ENCODE measurements around the gene TUBGCP2.

GRCh38 chr10:133239990-133240389 lies 68.7 kb downstream of the TUBGCP2 start:
- TF ChIP-seq NBN (conservative IDR thresholded peaks at IDR 0.05) (no peak), ZNF124 (CRISPR knock-in tag; IDR thresholded peaks at IDR 0.05) (no peak), MYC (CRISPR knock-in tag; IDR thresholded peaks at IDR 0.05; ENCODE audit: borderline replicate concordance) (no peak), SRF (IDR thresholded peaks at IDR 0.05; ENCODE audit: low read depth, low read length) (no peak), EP300 (IDR thresholded peaks at IDR 0.05; ENCODE audit: low read depth in 2 of 2, low read length in 2 of 2) (no peak), EP300 (CRISPR knock-in tag; IDR thresholded peaks at IDR 0.05; ENCODE audit: borderline replicate concordance) (no peak), ZNF589 (CRISPR knock-in tag; conservative IDR thresholded peaks at IDR 0.05) (no peak), PLRG1 (conservative IDR thresholded peaks at IDR 0.05) (no peak), CHD2 (IDR thresholded peaks at IDR 0.05; ENCODE audit: low read depth, low read length) (no peak), NFYB (CRISPR knock-in tag; IDR thresholded peaks at IDR 0.05) (no peak), GABPA (IDR thresholded peaks at IDR 0.05; ENCODE audit: low read depth, low read length) (no peak), GABPA (CRISPR knock-in tag; IDR thresholded peaks at IDR 0.05; ENCODE audit: low read depth) (no peak), ZNF644 (CRISPR knock-in tag; IDR thresholded peaks at IDR 0.05; ENCODE audit: low read depth) (no peak), ZNF639 (CRISPR knock-in tag; conservative IDR thresholded peaks at IDR 0.05) (no peak)
- TF ChIP-seq, protein P1, sequence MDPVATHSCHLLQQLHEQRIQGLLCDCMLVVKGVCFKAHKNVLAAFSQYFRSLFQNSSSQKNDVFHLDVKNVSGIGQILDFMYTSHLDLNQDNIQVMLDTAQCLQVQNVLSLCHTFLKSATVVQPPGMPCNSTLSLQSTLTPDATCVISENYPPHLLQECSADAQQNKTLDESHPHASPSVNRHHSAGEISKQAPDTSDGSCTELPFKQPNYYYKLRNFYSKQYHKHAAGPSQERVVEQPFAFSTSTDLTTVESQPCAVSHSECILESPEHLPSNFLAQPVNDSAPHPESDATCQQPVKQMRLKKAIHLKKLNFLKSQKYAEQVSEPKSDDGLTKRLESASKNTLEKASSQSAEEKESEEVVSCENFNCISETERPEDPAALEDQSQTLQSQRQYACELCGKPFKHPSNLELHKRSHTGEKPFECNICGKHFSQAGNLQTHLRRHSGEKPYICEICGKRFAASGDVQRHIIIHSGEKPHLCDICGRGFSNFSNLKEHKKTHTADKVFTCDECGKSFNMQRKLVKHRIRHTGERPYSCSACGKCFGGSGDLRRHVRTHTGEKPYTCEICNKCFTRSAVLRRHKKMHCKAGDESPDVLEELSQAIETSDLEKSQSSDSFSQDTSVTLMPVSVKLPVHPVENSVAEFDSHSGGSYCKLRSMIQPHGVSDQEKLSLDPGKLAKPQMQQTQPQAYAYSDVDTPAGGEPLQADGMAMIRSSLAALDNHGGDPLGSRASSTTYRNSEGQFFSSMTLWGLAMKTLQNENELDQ (CRISPR knock-in tag; IDR thresholded peaks at IDR 0.05; ENCODE audit: borderline replicate concordance): no peak
- TF ChIP-seq, protein P2, sequence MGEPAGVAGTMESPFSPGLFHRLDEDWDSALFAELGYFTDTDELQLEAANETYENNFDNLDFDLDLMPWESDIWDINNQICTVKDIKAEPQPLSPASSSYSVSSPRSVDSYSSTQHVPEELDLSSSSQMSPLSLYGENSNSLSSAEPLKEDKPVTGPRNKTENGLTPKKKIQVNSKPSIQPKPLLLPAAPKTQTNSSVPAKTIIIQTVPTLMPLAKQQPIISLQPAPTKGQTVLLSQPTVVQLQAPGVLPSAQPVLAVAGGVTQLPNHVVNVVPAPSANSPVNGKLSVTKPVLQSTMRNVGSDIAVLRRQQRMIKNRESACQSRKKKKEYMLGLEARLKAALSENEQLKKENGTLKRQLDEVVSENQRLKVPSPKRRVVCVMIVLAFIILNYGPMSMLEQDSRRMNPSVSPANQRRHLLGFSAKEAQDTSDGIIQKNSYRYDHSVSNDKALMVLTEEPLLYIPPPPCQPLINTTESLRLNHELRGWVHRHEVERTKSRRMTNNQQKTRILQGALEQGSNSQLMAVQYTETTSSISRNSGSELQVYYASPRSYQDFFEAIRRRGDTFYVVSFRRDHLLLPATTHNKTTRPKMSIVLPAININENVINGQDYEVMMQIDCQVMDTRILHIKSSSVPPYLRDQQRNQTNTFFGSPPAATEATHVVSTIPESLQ (CRISPR knock-in tag; conservative IDR thresholded peaks at IDR 0.05): no peak
